A204.1 (cell line): Measurements from ENCODE around the gene ADIRF.
"Not testable (repeated sequence)": the region's sequence is repeated elsewhere in the genome, so short reads cannot be mapped to it uniquely, and the experiment has no call there.

Experiments used
- FAIRE-seq: peaks from 2 replicates; lab custom pipeline; 2012; peaks lifted over from hg19 to GRCh38; lab: Jason Lieb, UNC

ADIRF gene

GRCh38 chr10:86961481-86962091, 6.7 kb upstream of the ADIRF start:
- no peak for FAIRE-seq

GRCh38 chr10:86962136-86962980, 5.9 kb upstream of the ADIRF start:
- FAIRE-seq = no peak

- no peak for FAIRE-seq
Measured at GRCh38 chr10:86962981-86963310, 5.3 kb upstream of the ADIRF start.

- no peak for FAIRE-seq
Measured at GRCh38 chr10:86963341-86963919, 4.9 kb upstream of the ADIRF start.

GRCh38 chr10:86964061-86964846, 4.0 kb upstream of the ADIRF start:
- FAIRE-seq = no peak

GRCh38 chr10:86964847-86965190, 3.5 kb upstream of the ADIRF start:
- FAIRE-seq = no peak

- FAIRE-seq = no peak
Measured at GRCh38 chr10:86965986-86966654, 2.2 kb upstream of the ADIRF start.

- no peak for FAIRE-seq
Measured at GRCh38 chr10:86967481-86967941, 771 bp upstream of the ADIRF start.

GRCh38 chr10:86968994-86969355, 693 bp downstream of the ADIRF start:
- no peak for FAIRE-seq

GRCh38 chr10:86969421-86970041, 1.2 kb downstream of the ADIRF start:
- FAIRE-seq = no peak

GRCh38 chr10:86970162-86970981, 2.1 kb downstream of the ADIRF start:
- FAIRE-seq = no peak

GRCh38 chr10:86970982-86971231, 2.6 kb downstream of the ADIRF start:
- no peak for FAIRE-seq

- no peak for FAIRE-seq
Measured at GRCh38 chr10:86971232-86971991, 3.1 kb downstream of the ADIRF start.

- no peak for FAIRE-seq
Measured at GRCh38 chr10:86972613-86973380, 4.5 kb downstream of the ADIRF start.

GRCh38 chr10:86974484-86974883, 6.2 kb downstream of the ADIRF start:
- FAIRE-seq = no peak

- FAIRE-seq = no peak
Measured at GRCh38 chr10:86976362-86977056, 8.2 kb downstream of the ADIRF start.

- not testable (repeated sequence) for FAIRE-seq
Measured at GRCh38 chr10:86978457-86978856, 10.2 kb downstream of the ADIRF start.

- no peak for FAIRE-seq
Measured at GRCh38 chr10:86979296-86979818, 11.1 kb downstream of the ADIRF start.

- no peak for FAIRE-seq
Measured at GRCh38 chr10:86979977-86980448, 11.7 kb downstream of the ADIRF start.
